Measurements from ENCODE around the gene FLAD1.

DNA sequence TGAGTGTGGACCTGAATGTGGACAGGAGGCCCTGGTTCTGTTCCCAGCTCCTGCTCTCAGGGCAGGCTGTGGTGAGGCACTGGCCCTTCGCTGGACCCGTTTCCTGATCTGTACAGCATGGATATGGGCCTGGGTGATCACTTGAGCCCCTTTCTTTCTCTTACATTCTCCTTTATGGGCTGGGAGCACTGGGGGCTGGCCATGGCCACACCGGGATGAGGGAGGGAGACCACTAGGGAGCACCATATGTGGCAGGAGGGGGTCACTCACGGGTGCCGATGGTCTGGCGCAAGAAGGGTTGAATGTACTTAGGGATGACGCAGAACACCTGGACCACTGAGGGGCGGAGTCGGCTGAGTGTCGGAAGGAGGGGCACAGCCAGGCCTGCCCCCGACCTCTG lies 47.8 kb downstream of the FLAD1 start:
- no peak for TF ChIP-seq CTCF (IDR thresholded peaks at IDR 0.05; ENCODE audit: low read depth, low read length)
- no peak for TF ChIP-seq EZH2phosphoT487 (IDR thresholded peaks at IDR 0.05; ENCODE audit: low read depth)
